Ovary (tissue), 3 donors: ENCODE data around the gene HPSE2.

Experiments used
- CTCF ChIP-seq, 3 donors: fragments of 450-650 bp in 2 of 3; fragments of 200-600 bp in 1 of 3; IDR thresholded peaks; one replicate each; pipeline versions ENCODE4 v1.5.1 to v1.8.0; 2016 to 2022; ENCODE audit warnings: antibody characterized with exemption in 3 of 3, mild to moderate bottlenecking in 1 of 3
- EP300 ChIP-seq: sonication (generic); formaldehyde crosslinking; IDR thresholded peaks from one replicate; pipeline ENCODE4 v1.6.1; 2017; ENCODE audit warnings: antibody characterized with exemption
- POLR2A ChIP-seq: fragments of 450-650 bp; IDR thresholded peaks from one replicate; pipeline ENCODE4 v1.6.1; 2017; ENCODE audit warnings: antibody characterized with exemption, mild to moderate bottlenecking, moderate library complexity
- donor health status: DM: no; HTN: no; CAD: no.

GRCh38 chr10:98675902-98676301 lies 559.8 kb downstream of the HPSE2 start:
- TF ChIP-seq CTCF (IDR thresholded peaks at IDR 0.05) = no peak
- TF ChIP-seq POLR2A = no peak
- TF ChIP-seq EP300 = no peak
